ENCODE data around the gene SSBP3. TPM values are rescaled to one million over a fixed set of nuclear protein-coding genes. Genes with fewer than 3 reads are reported as not detected.

Gene SSBP3
- total RNA-seq, 4 donors from 2014 or later = 15.4 to 23.0 (median 18.2) TPM

DNA sequence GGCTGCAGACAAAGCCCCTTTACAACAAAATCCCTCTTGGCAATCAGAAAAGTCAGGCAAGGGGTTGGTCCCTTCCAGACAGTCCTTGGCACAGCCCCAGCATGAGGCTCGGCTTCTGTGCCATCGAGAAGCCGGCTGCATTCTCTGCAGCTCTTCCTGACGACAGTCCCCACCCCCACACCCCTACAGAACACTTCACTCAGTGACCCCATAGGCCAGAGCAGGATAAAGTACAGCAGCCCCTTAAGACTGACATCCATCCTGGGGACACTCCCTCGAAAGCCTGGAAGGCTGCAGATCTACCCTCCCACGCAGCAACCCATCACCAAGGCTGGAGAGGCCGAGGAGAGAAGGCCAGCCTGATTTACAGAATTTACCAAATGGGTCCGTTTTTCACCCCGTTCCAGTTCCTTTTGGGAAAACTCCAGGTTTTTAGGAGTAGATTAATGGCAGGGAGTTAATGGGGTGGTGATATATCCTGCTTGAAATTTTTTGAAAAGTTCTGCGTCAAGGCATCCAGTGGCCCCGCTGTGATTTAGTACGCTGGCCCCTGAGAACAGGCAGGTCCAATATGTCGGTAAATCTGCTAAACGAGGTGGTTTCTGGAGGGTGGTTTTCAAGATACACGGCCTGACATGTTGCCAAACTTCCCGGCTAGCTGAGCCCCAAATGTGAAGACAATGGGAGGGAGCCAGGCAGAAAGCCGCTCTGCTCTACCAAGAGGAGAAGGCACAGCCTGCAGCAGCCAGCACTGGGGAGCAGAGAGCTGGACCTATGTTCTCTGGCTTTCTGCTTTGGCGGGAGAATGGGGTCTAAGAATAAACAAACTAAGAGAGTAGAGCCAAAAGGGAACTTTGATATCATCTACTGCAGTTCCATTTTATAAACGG lies 81.7 kb downstream of the SSBP3 start:
- intact Hi-C loops (cut with DNase I) = no loop called here
- DNase-seq = no peak
- WGBS, 2 donors = 66 to 78% methylated on average over 16 to 19 of the region's 19 CpGs
- no peak for TF ChIP-seq POLR2A (IDR thresholded peaks at IDR 0.05)
- TF ChIP-seq CTCF (IDR thresholded peaks at IDR 0.05) = no peak
- Histone ChIP-seq H3K9me3 (no peaks in the 10 kb centered on the region), H3K27ac (peak overlapping the region in 2 of 3 donors; percentile 18 to 22), H3K4me1 (peaks cover 8 to 27% of the 10 kb centered on the region in 2 donors), H3K36me3 (no peaks in the 10 kb centered on the region), H3K4me3 (replicated peaks in 1 of 3) (no peak overlapping the region), H3K27me3 (no peaks in the 10 kb centered on the region)

DNA sequence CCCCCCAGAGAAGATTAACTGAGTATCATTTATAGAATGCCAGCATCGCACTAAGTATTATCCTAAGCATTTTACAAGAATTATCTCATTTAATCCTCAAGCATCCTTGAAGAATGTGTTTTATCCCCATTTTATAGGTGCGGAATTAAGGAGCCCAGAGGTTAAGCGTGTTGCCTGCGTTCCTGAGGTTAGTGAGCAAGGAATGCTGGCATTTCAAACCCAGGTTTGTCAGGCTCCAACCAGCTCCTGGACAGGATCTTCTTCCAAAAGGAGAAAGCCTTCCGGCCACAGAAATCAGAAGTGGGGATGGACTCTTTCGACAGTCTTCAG lies 82.3 kb downstream of the SSBP3 start:
- Histone ChIP-seq H3K4me3 (replicated peaks in 1 of 3) (no peak overlapping the region), H3K27ac (peak overlapping the region in 1 of 3 donors; percentile 18), H3K9me3 (no peaks in the 10 kb centered on the region), H3K4me1 (peaks cover 8 to 27% of the 10 kb centered on the region in 2 donors), H3K27me3 (no peaks in the 10 kb centered on the region), H3K36me3 (no peaks in the 10 kb centered on the region)
- no peak for DNase-seq
- intact Hi-C loops (cut with DNase I) = no loop called here
- no peak for TF ChIP-seq POLR2A (IDR thresholded peaks at IDR 0.05)
- TF ChIP-seq CTCF (IDR thresholded peaks at IDR 0.05) = no peak
- 83 to 87% methylated on average over 6 of the region's 6 CpGs for WGBS, 2 donors

DNA sequence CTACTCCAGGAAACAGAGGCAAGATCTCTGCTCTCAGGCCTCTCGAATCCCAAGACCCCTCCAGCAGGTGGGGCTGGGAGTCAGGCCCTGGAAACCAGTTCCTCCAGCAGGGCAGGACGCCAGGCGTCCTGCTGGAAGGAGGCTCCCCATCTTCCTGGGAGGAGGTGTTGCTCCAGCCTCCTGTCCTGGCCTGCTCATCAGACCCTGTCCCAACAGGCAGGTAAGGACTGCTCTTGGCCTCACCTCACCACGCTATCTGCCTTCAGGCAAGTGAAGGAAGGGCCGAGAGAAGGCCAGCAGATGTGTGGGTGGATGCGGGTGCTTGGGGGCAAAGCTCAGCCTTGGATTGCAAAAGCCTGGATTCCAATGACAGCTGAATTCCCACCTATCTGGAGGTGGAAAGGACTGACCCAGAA lies 82.9 kb downstream of the SSBP3 start:
- TF ChIP-seq POLR2A (IDR thresholded peaks at IDR 0.05) (no peak), CTCF (IDR thresholded peaks at IDR 0.05) (peak in 3 of 6 experiments; percentile 32 to 40 (median 33))
- no peaks in the 10 kb centered on the region for H3K36me3 ChIP-seq
- 41 to 44% methylated on average over 6 of the region's 6 CpGs for WGBS, 2 donors
- H3K27ac ChIP-seq = no peak overlapping the region
- no peaks in the 10 kb centered on the region for H3K27me3 ChIP-seq
- no peak overlapping the region for H3K4me3 ChIP-seq (replicated peaks in 1 of 3)
- intact Hi-C loops (cut with DNase I) = no loop called here
- peak; percentile 71 to 84 for DNase-seq
- H3K9me3 ChIP-seq = no peaks in the 10 kb centered on the region
- H3K4me1 ChIP-seq = peaks cover 8 to 27% of the 10 kb centered on the region in 2 donors

- Histone ChIP-seq H3K27me3 (no peaks in the 10 kb centered on the region), H3K27ac (no peak overlapping the region), H3K4me3 (replicated peaks in 1 of 3) (no peak overlapping the region), H3K36me3 (no peaks in the 10 kb centered on the region), H3K4me1 (peaks cover 20 to 24% of the 10 kb centered on the region in 2 donors), H3K9me3 (no peaks in the 10 kb centered on the region)
- DNase-seq = no peak
- intact Hi-C loops (cut with DNase I) = no loop called here
- 78 to 86% methylated on average over 4 of the region's 4 CpGs for WGBS, 2 donors
- TF ChIP-seq CTCF (IDR thresholded peaks at IDR 0.05) = no peak
Observed at GRCh38 chr1:54318246-54318814, 87.9 kb downstream of the SSBP3 start.

DNA sequence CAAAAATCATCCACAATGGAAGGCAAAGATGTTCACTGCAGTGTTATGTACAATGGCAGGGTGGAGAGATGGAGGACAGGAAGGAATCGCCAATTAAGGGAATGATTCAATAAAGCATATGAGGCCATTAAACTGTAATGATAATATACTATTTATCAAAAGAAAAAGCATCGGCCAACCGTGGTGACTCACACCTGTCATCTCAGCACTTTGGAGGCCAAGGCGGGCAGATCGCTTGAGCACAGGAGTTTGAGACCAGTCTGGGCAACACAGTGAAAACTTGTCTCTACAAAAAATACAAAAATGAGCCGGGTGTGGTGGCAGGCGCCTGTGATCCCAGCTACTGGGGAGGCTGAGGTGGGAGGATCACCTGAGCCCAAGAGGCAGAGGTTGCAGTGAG lies 89.1 kb downstream of the SSBP3 start:
- no peaks in the 10 kb centered on the region for H3K27me3 ChIP-seq
- no peaks in the 10 kb centered on the region for H3K36me3 ChIP-seq
- no peak for TF ChIP-seq CTCF (IDR thresholded peaks at IDR 0.05)
- TF ChIP-seq POLR2A (IDR thresholded peaks at IDR 0.05) = no peak
- no peak overlapping the region for H3K27ac ChIP-seq
- WGBS, 2 donors = 89 to 94% methylated on average over 7 of the region's 7 CpGs
- intact Hi-C loops (cut with DNase I) = no loop called here
- peaks cover 22 to 31% of the 10 kb centered on the region in 2 donors for H3K4me1 ChIP-seq
- no peak overlapping the region for H3K4me3 ChIP-seq (replicated peaks in 1 of 3)
- H3K9me3 ChIP-seq = no peaks in the 10 kb centered on the region
- no peak for DNase-seq

All from thyroid gland (tissue), 4 donors.